ENCODE measurements around the gene IL1F10. TPM values are rescaled to one million over a fixed set of nuclear protein-coding genes. Genes with fewer than 3 reads are reported as not detected.

Gene IL1F10
- total RNA-seq, 1 donor from 2014 or later, result not detected

DNA sequence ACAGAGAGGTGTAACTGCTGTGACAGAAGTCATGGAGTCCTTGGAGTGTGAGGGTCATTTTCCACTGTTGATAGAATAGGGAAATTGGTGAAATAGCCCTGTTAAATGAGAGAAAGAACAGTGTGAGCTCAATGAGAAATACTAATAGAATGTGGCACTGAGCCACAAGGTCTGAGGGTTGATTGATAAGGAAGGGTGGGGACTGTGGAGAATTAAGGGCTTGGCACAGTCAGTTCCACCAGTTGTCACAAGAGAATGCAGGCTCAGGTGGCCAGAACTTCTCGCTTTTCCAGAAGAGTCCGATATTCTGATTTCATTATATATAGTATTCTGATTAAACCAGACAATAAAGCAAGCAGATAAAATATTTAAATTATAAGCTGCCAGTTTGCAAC, 50.5 kb downstream of the IL1F10 start:
- H3K4me3 Mint-ChIP-seq (ENCODE audit: unreplicated experiment), result no peak overlapping the region
- no peak for DNase-seq (ENCODE audit: extremely low spot score, unreplicated experiment)
- no peaks in the 10 kb centered on the region for H3K4me1 Mint-ChIP-seq (ENCODE audit: unreplicated experiment)
- H3K9me3 Mint-ChIP-seq (ENCODE audit: unreplicated experiment), result no peaks in the 10 kb centered on the region
- H3K27me3 Mint-ChIP-seq (ENCODE audit: unreplicated experiment), result peaks cover 48% of the 10 kb centered on the region
- H3K36me3 Mint-ChIP-seq (ENCODE audit: unreplicated experiment), result no peaks in the 10 kb centered on the region
- H3K27ac Mint-ChIP-seq (ENCODE audit: unreplicated experiment), result no peak overlapping the region
- TF ChIP-seq, protein P1, sequence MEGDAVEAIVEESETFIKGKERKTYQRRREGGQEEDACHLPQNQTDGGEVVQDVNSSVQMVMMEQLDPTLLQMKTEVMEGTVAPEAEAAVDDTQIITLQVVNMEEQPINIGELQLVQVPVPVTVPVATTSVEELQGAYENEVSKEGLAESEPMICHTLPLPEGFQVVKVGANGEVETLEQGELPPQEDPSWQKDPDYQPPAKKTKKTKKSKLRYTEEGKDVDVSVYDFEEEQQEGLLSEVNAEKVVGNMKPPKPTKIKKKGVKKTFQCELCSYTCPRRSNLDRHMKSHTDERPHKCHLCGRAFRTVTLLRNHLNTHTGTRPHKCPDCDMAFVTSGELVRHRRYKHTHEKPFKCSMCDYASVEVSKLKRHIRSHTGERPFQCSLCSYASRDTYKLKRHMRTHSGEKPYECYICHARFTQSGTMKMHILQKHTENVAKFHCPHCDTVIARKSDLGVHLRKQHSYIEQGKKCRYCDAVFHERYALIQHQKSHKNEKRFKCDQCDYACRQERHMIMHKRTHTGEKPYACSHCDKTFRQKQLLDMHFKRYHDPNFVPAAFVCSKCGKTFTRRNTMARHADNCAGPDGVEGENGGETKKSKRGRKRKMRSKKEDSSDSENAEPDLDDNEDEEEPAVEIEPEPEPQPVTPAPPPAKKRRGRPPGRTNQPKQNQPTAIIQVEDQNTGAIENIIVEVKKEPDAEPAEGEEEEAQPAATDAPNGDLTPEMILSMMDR (IDR thresholded peaks at IDR 0.05), result no peak

DNA sequence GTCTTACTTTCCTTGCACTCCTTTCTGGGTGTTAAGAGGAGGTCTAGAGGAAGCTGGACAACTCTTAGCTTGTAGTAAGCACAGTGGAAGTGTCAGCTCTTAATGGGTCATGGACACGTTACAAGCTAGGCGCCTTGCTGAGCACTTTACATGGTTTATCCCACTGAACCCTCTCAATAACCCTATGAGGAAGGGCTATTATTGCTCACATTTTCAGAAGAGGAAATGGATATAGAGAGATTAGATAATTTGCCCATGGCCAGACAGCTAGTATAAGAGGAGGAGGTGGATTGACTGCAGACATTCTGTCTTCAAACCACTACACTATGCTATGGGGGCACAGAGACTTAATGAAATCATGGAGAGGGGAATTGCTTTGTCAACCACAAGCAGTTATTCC, 51.3 kb downstream of the IL1F10 start:
- Mint-ChIP-seq H3K4me1 (ENCODE audit: unreplicated experiment) (no peaks in the 10 kb centered on the region), H3K36me3 (ENCODE audit: unreplicated experiment) (no peaks in the 10 kb centered on the region), H3K27me3 (ENCODE audit: unreplicated experiment) (peaks cover 55% of the 10 kb centered on the region), H3K9me3 (ENCODE audit: unreplicated experiment) (no peaks in the 10 kb centered on the region), H3K4me3 (ENCODE audit: unreplicated experiment) (no peak overlapping the region), H3K27ac (ENCODE audit: unreplicated experiment) (no peak overlapping the region)
- TF ChIP-seq, protein P1 (IDR thresholded peaks at IDR 0.05), result no peak
- no peak for DNase-seq (ENCODE audit: extremely low spot score, unreplicated experiment)

DNA sequence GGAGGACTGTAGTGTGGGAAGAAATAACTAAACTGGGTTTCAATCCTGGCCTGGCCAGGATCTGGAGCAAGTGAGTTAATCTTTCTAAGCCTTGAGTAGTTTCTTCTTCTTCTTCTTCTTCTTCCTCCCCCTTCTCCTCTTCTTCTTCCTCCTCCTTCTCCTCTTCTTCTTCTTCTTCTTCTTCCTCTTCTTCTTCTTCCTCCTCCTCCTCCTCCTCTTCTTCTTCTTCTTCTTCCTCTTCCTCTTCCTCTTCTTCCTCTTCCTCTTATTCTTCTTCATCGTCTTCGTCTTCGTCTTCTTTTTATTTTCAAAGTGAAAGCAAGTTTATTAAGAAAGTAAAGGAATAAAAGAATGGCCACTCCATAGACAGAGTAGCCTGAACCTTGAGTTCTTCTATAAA, 53.1 kb downstream of the IL1F10 start:
- Mint-ChIP-seq H3K27ac (ENCODE audit: unreplicated experiment) (no peak overlapping the region), H3K4me1 (ENCODE audit: unreplicated experiment) (no peaks in the 10 kb centered on the region), H3K27me3 (ENCODE audit: unreplicated experiment) (peaks cover 58% of the 10 kb centered on the region), H3K9me3 (ENCODE audit: unreplicated experiment) (no peaks in the 10 kb centered on the region), H3K4me3 (ENCODE audit: unreplicated experiment) (no peak overlapping the region), H3K36me3 (ENCODE audit: unreplicated experiment) (no peaks in the 10 kb centered on the region)
- TF ChIP-seq, protein P1 (IDR thresholded peaks at IDR 0.05), result no peak
- no peak for DNase-seq (ENCODE audit: extremely low spot score, unreplicated experiment)

DNA sequence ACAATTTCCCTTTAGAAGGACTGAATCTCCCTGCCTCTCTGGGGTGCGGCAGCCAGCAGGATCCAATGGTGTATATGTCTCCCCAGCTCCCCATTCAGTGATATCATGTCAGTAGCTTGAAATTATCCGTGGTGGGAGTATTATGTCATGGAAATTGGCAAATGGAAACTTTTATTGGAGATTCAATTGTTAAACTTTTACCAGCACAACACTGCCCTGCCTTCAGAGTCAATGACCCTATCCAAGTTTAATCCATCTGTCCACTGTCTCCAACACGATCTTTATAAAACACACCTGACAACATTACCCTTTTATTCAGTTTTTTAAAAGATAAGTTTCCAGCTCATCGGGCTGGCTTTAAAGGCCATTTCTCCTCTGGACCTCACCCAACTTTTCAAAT, 54.6 kb downstream of the IL1F10 start:
- Mint-ChIP-seq H3K27me3 (ENCODE audit: unreplicated experiment) (peaks cover 67% of the 10 kb centered on the region), H3K27ac (ENCODE audit: unreplicated experiment) (no peak overlapping the region), H3K4me1 (ENCODE audit: unreplicated experiment) (no peaks in the 10 kb centered on the region), H3K4me3 (ENCODE audit: unreplicated experiment) (no peak overlapping the region), H3K9me3 (ENCODE audit: unreplicated experiment) (no peaks in the 10 kb centered on the region), H3K36me3 (ENCODE audit: unreplicated experiment) (no peaks in the 10 kb centered on the region)
- peak; percentile 23 for DNase-seq (ENCODE audit: extremely low spot score, unreplicated experiment)
- TF ChIP-seq, protein P1 (IDR thresholded peaks at IDR 0.05), result no peak

DNA sequence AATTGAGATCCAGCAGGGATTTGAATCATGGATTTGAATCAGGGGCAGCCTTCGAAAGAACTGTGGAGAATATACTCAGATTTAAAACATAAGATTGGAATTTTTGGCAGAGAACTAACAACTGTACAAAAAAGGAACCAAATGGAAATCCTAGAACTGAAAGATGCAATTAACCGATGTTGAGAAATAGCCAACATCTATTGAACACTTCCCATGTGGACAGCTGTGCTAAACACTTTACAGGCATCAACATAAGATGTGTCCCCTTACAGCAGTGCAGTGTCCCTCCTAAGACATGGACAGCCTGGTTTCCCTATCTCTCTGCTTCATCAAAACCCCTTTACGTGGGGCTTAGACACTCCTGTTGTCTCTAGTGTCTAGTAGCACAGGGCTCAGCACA, 56.0 kb downstream of the IL1F10 start:
- TF ChIP-seq, protein P1 (IDR thresholded peaks at IDR 0.05), result no peak
- Mint-ChIP-seq H3K9me3 (ENCODE audit: unreplicated experiment) (no peaks in the 10 kb centered on the region), H3K27me3 (ENCODE audit: unreplicated experiment) (peaks cover 69% of the 10 kb centered on the region), H3K36me3 (ENCODE audit: unreplicated experiment) (no peaks in the 10 kb centered on the region), H3K4me3 (ENCODE audit: unreplicated experiment) (no peak overlapping the region), H3K4me1 (ENCODE audit: unreplicated experiment) (no peaks in the 10 kb centered on the region), H3K27ac (ENCODE audit: unreplicated experiment) (no peak overlapping the region)
- DNase-seq (ENCODE audit: extremely low spot score, unreplicated experiment), result peak; percentile 27

Measured in osteocyte (in vitro differentiated cells).